Embryonic facial prominence (tissue), 1 donor: ENCODE measurements around the gene FGD4.
"Not testable (repeated sequence)": the region's sequence is repeated elsewhere in the genome, so short reads cannot be mapped to it uniquely, and the experiment has no call there.

Experiments used
- DNase-seq: peaks from one replicate; pipeline ENCODE4 v3.0.0-alpha.2; 2016; ENCODE audit errors: extremely low spot score

FGD4 gene

DNA sequence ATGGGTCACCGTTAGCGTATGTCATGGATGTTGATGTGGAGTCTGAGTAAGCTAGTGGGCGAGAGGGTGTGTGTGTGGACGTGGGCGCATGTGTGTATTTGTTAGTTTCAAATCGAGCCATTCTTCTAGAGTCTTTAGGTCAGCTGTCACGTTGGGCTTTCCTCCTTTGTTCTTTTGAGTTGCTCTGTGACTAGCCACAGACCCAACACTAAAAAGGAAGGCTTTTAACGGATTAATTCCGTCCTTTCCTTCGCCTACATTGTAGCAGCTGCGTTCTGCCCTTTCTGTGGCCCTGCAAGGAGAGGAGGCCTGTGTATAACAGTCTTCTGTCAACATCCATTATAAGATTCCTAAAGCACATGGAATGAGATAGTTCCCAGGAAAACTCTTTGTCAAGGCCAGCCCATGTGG, 162.6 kb downstream of the FGD4 start:
- peak; percentile 37 for DNase-seq

GRCh38 chr12:32562413-32562812, 163.1 kb downstream of the FGD4 start:
- DNase-seq, result not testable (repeated sequence)

DNA sequence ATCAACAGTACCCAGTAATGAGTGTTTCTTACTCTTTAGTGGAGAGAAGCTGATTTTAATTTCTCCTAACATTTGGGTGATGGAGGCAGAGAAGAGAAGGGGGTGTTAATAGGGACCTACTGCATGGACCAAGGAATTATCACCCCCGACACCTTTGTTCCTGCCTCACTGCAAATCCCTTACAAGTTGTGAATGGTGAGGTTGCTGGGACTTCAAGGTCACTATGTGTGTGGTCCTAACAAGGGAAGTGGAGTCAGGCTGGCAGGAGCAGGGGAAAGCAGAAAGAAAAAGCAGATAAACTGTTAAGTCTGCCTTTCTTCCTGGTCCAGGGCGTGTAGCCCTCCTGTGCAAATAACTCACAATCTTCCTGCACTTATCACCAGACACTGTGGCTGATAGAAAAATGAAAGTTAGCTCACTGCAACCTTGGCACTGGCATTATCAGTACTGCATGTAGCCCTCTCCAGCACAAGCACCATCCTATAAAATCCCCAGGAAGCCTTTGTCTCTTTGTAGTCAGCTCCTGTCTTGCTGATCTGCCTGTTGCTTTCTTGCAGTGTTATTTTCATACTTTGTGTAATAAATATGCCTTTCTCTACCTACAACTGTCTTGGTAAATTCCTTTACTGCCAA, 167.4 kb downstream of the FGD4 start:
- no peak for DNase-seq

- no peak for DNase-seq
Measured at GRCh38 chr12:32567296-32567674, 167.9 kb downstream of the FGD4 start.

DNA sequence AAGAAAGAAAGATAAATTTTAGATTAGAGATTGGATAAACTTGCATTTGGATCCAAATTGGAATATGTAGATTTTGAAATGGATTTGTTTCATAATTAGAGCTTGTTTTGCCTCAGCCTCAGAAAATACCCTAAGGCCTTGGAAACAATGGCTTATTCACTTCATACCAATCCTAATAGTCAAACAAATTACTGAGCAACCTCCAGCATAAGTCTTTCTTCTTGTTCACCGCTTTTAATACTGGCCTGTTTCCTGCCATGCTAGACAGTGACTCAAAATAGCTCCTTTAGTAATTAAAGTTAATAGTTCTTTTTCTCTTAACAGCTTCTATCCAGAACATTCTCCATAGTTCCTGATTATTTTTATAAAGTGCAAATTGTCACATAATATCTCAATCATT, 168.9 kb downstream of the FGD4 start:
- no peak for DNase-seq

- DNase-seq, result no peak
Measured at GRCh38 chr12:32569259-32569658, 169.9 kb downstream of the FGD4 start.

GRCh38 chr12:32574585-32574984, 175.2 kb downstream of the FGD4 start:
- no peak for DNase-seq

- no peak for DNase-seq
Measured at GRCh38 chr12:32577328-32577727, 178.0 kb downstream of the FGD4 start.

DNA sequence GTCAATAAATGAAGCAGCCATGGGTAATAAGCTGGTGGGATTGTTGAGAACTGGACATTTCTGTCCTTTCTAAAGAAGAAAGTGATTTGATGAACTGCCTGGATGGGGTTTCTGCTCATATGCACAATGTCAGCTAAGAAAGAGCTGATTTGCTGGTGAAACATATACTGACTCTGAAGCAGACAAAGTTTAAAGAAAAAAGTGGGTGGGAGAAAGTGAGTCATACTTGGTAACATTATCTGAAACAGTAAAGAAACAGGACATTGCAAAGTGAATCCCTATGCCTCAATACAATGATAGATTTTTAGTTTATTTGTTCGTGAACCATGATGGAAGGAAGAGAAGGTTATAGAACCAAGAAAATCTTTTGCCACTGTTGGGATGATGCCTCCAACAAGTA, 184.2 kb downstream of the FGD4 start:
- DNase-seq, result no peak

DNA sequence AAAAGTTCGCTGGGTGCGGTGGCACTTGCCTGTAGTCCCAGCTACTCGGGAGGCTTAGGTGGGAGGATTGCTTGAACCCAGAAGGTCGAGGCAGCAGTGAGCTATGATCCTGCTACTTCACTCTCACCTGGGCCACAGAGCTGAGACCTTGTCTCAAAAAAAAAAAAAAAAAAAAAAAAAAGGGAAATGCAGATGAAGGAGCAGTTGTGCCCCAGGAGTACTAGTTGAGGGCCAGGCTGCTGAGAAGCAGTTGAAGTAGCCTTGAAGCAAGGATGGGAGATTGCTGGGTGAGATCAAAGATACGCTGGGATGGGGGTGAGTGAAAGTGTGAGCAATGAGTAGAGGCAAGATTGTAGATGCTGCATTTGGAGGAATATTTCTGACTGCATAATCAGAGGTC, 186.3 kb downstream of the FGD4 start:
- DNase-seq, result no peak

DNA sequence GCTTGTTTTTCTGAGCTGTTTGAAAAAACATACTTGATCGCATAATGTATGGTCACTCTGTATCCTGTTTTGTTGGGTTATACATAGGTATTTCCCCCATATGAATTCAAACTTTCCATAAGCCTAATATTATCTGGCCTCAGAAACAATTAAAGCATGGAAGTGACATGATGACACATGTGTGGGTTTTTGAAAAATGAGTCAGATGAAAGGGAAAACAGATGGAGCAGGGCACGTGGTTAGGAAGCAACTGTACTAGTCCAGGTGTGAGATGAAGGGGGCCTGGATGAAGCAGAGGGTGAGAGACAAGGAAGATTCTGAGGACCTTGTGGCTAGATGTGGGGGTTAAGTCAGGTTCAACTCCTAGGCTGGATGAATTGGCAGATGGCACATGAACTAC, 187.0 kb downstream of the FGD4 start:
- no peak for DNase-seq

DNA sequence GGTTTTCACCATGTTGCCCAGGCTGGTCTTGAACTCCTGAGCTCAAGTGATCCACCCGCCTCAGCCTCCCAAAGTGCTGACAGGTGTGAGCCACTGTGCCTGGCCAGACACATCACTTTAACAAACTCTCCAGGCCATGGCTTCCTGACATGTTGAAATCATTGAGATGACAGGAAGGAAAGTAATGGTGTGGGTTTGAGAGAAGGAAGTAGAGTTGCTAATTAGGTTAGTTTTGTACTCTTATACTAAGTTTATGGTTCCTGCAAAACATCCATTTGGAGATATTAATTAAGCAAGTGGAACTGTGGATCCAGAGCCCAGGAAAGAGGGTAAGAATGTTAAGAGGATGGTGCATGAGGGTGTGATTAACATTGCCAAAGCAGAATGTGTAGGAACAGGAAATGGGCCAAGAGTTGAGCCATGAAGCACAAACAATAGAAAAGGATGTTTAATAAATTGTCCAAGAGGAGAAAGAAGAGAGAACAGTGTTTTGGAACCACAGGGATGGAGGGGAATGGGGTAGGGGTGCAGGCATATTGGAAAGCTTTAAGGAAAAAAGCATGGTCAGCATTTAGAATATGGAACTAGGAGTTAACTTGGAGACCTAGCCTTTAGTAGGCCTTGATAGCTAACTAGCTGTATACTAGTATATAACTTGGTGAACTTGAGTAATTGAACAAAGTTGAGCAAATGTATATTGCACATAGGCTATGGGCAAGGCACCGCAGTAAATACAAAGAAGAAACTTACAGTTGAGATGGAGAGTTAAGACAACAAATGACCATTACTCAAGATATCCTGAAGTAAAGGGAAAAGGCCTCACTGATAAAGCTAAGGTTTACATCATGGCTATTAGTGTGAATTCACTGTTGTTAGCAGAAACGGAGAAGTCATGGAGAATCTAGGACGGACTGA, 188.5 kb downstream of the FGD4 start:
- no peak for DNase-seq

DNA sequence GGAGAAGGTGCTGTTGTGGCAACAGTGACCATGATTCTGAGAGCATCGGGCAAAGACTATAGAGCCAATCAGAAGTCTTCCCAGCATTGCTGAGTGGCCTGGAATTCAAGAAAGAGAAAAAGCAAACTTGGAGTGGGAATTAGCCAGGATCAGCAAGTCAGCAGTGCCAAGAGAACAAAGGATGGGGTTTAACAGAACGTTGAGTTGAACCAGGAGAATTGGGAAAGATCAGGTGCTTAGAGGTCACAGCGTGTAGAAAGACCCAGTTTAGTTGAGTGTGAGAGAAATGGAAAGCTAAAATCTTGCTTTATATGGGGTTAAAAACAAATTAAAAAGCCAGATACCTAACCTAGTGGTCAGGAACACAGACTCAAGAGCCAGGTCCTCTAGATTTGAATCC, 189.2 kb downstream of the FGD4 start:
- no peak for DNase-seq

DNA sequence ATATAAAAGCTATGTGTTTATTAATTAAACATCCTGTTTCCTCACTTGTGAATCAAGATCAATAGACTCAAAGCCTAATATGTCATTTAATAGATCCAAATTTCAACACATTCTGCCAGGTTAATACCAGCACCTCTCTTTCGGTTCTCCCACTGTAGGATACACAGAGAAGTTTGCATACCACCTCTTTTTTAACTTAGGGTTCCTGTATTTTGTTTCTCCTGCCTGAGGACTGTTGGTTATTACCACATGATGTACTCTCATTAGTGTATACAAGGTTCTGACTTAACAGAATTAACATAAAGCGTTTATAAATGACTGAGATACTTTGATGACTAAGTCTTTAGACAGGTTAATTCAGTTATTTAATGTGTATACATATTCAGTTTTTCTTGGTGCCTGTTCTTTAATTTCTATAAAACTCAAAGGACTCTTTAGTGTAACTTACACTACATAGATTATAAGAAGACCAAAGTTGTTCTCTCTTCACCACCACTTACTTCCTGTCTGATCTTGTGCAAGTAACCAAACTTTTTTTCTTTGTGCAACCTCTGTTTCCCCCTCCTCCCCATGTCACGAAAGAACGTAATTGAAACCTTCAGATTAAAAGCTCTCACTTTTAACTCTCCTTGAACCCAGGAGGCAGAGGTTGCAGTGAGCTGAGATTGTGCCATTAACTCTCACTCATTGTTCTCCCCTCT, 190.0 kb downstream of the FGD4 start:
- DNase-seq, result no peak

- DNase-seq, result no peak
Measured at GRCh38 chr12:32595251-32595650, 195.9 kb downstream of the FGD4 start.

GRCh38 chr12:32596030-32596429, 196.7 kb downstream of the FGD4 start:
- DNase-seq, result no peak

DNA sequence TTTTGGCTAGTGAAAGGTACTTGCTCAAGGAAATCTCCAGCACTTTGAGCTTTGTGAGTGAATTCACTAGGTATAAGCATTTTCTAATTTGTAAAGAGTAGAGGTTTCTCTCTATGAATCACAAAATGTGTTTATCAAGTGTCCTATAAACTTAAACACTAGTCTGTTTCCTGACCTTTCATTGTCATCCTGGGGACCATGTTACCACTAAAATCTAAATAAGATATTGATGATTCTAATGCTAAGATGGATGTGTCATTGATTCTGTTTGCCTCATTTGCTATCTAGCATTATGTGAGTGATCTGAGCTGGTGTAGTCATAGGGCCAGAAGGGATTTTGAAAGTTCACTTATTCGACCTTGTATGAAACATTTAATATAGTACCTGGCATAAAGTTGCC, 199.3 kb downstream of the FGD4 start:
- no peak for DNase-seq

DNA sequence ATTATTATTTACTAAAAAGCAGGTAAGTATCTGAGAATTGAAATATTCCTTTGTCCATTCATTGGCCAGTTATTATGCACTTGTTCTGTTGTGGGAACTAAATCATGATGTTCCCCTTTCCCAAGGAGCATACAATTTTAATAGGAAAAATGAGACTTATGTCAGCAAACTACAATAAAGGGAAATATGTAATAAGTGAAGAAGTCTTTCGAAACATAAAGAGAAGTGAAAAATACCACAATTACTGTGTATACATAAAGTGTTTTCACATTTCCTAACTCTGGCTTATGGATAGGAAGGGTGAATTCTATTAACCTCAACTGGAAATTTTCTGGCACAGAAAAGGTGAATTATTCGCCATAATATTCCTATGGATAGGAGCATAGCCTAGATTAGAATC, 201.3 kb downstream of the FGD4 start:
- no peak for DNase-seq

- no peak for DNase-seq
Measured at GRCh38 chr12:32603071-32603470, 203.7 kb downstream of the FGD4 start.

DNA sequence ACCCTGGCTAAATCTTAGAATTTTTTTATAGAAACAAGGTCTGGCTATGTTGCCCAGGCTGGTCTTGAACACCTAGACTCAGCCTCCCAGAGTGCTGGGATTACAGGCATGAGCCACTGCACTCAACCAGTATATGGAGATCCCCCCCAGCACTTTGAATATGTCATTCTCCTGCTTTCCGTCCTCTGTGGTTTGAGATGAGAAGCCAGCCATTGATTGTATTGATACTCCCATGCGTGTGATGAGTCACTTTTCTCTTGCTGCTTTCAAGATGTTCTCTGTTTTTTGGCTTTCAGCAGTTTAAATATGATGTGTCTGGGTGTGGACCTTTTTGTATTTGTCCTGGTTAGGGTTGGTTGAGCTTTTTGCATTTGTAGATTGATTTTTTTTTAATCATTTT, 204.5 kb downstream of the FGD4 start:
- no peak for DNase-seq

DNA sequence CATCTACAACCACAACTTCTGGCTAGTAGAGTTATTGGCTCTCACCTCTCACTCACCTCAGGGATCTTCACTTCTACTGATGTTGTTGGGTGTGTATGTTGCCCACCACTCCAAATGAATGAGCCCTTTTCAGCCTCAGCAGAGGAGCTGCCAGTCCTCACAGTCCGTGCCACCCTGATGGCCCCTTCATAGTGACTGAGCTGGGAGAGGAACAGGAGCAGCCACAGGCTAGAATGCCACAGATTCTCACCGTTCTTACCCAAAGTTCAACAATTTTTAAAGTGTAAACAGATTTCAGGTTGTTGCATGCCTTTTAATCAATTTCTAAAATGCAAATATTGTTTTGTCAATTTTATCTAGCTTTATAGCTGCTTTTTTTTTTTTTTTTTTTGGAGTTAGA, 205.2 kb downstream of the FGD4 start:
- DNase-seq, result no peak

DNA sequence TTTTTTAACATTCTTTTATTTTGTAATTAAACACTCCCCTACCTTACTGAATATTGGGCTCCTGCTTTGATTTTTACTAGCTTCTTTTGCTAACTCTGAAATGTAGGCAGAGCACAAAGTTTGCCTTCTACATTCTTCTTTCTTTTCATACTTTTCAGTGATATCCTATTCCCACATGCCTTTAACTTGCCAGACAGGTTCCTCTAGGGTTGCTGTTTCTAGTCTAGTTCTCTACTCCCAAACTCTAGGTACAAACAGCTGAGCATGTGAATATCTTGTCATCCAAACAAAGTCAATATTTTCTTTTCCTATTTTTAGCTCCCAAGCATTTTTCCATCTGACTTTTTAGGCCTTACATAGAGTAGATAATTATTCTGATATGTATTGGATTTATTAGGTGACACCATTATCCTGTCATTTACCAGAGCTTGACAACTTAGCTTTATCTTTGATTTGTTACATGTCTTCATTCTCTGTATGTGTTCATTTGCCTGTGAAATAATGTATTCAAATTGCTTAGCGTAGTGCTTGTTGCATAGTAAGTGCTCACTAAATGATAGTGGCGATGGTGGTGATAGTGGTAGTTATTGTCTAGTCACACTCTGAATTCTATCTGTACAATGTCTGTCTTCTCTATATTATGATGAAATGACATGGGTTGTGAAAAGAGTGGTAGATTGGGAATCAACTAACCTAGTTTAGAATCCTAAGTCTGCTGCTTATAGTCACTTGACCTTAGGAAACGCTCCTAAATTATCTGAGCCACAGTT, 206.2 kb downstream of the FGD4 start:
- DNase-seq, result no peak
